Upper lobe of left lung (tissue), 4 donors: Measurements from ENCODE around the gene PTCH2.

ENCODE experiments used
- EP300 ChIP-seq, 4 donors: sonication (generic); formaldehyde crosslinking; IDR thresholded peaks; one replicate each; pipeline ENCODE4 v1.5.1; 2017; ENCODE audit warnings: antibody characterized with exemption in 4 of 4, control low read depth in 2 of 4
- POLR2A ChIP-seq, 4 donors: fragments of 450-650 bp; IDR thresholded peaks; one replicate each; pipeline ENCODE4 v1.5.1; 2016 to 2017; ENCODE audit warnings: antibody characterized with exemption in 4 of 4, mild to moderate bottlenecking in 2 of 4
- POLR2AphosphoS5 ChIP-seq, 2 donors: sonication (generic); formaldehyde crosslinking; IDR thresholded peaks; one replicate each; pipeline ENCODE4 v1.5.1; 2017; ENCODE audit warnings: antibody characterized with exemption in 2 of 2
- TF ChIP-seq, protein P1 (sequence below), 6 experiments: fragments of 450-650 bp in 4 of 6; fragments of 200-600 bp in 2 of 6; sonication (generic) in 2 of 6; IDR thresholded peaks; one replicate each; pipeline ENCODE4 v1.5.1; 2016 to 2019; ENCODE audit warnings: antibody characterized with exemption in 6 of 6

DNA sequence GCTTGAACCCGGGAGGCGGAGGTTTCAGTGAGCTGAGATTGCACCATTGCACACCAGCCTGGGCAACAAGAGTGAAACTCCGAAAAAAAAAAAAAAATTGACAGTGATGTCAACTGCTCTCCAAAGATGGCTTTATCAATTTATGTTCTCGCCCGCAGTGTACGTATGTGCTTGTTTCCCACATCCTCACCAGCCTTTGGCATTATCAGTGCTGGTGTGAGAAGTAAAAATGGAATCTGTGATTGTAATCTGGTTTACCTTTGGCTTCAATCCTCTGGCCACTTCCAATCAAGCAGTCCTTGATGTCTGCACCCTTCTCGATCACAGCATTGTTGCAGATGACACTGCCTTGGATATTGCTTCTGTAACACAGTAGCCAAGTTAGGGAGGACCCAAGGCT lies 14.4 kb upstream of the PTCH2 start:
- TF ChIP-seq POLR2A (IDR thresholded peaks at IDR 0.05), result no peak
- TF ChIP-seq, protein P1, sequence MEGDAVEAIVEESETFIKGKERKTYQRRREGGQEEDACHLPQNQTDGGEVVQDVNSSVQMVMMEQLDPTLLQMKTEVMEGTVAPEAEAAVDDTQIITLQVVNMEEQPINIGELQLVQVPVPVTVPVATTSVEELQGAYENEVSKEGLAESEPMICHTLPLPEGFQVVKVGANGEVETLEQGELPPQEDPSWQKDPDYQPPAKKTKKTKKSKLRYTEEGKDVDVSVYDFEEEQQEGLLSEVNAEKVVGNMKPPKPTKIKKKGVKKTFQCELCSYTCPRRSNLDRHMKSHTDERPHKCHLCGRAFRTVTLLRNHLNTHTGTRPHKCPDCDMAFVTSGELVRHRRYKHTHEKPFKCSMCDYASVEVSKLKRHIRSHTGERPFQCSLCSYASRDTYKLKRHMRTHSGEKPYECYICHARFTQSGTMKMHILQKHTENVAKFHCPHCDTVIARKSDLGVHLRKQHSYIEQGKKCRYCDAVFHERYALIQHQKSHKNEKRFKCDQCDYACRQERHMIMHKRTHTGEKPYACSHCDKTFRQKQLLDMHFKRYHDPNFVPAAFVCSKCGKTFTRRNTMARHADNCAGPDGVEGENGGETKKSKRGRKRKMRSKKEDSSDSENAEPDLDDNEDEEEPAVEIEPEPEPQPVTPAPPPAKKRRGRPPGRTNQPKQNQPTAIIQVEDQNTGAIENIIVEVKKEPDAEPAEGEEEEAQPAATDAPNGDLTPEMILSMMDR (IDR thresholded peaks at IDR 0.05), result no peak
- no peak for TF ChIP-seq EP300 (IDR thresholded peaks at IDR 0.05)
- TF ChIP-seq POLR2AphosphoS5 (IDR thresholded peaks at IDR 0.05), result no peak
